HL-60/S4 (cell line): ENCODE results near the gene MRPL38.

Source experiments
- in situ Hi-C: fragments of 300-500 bp; cut with MboI; formaldehyde crosslinking; loops from 2 replicates; pipeline ENCODE4 v1.14.3; 2022; ENCODE audit warnings: low sequenced_read_pairs

The MRPL38 gene

DNA sequence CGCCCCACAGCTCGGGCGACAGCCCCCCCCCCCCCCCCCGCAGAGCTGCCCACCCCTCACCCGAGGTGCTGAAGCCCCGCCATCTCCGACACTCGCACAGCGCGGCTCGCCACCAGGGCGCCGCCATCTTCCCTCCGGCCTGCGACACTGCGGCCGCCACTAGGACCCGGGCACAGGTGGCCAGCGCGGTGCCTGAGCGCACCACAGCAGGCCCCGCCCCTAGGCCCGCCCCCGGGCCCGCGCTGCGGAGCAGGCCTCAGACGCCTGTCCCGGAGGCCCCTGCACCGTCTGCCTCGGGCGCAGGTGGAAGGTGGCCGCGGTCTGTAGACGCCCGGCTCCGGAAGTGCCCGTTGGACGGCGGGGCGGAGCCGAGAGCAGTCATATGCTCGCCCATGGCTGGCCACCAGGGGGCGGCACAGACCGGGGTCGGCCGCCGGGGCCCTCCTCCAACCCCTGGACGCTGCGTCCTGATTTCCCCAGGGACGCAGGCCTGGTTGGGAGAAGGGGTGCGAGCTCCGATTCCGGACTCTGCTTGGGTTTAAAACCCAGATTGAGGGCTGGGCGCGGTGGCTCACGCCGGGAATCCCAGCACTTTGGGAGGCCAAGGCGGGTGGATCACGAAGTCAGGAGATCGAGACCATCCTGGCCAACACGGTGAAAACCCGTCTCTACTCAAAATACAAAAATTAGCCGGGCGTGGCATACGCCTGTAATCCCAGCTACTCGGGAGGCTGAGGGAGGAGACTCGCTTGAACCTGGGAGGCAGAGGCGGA lies at the start of gene MRPL38:
MRPL38 (minus strand) TSS at position 136 of the 773 bp plus-strand sequence; CDS start at position 127, 9 bp downstream.
- in situ Hi-C loops: loop anchor here (5.0 to 25.0 kb wide), 2 partner anchors 102 to 382 kb away; no protein-coding TSS in a partner anchor

- in situ Hi-C loops: no loop called here
Observed at GRCh38 chr17:75950855-75951554, 46.3 kb upstream of the MRPL38 start.

- in situ Hi-C loops: no loop called here
Observed at GRCh38 chr17:75950421-75950820, 45.7 kb upstream of the MRPL38 start.

- in situ Hi-C loops: no loop called here
Observed at GRCh38 chr17:75945211-75945610, 40.5 kb upstream of the MRPL38 start.

GRCh38 chr17:75943491-75943890 lies 38.8 kb upstream of the MRPL38 start:
- in situ Hi-C loops: no loop called here

GRCh38 chr17:75942473-75942872 lies 37.8 kb upstream of the MRPL38 start:
- in situ Hi-C loops: no loop called here

GRCh38 chr17:75941442-75941819 lies 36.7 kb upstream of the MRPL38 start:
- in situ Hi-C loops: no loop called here

- in situ Hi-C loops: no loop called here
Observed at GRCh38 chr17:75940727-75941441, 36.2 kb upstream of the MRPL38 start, which contains the start of gene FBF1. Gene FBF1 (minus strand): TSS chr17:75941042. CDS start chr17:75938149, 2,893 bp downstream.

- in situ Hi-C loops: no loop called here
Observed at GRCh38 chr17:75937652-75938051, 33.0 kb upstream of the MRPL38 start.

GRCh38 chr17:75933808-75934207 lies 29.1 kb upstream of the MRPL38 start:
- in situ Hi-C loops: no loop called here

GRCh38 chr17:75932852-75933251 lies 28.2 kb upstream of the MRPL38 start:
- in situ Hi-C loops: no loop called here

DNA sequence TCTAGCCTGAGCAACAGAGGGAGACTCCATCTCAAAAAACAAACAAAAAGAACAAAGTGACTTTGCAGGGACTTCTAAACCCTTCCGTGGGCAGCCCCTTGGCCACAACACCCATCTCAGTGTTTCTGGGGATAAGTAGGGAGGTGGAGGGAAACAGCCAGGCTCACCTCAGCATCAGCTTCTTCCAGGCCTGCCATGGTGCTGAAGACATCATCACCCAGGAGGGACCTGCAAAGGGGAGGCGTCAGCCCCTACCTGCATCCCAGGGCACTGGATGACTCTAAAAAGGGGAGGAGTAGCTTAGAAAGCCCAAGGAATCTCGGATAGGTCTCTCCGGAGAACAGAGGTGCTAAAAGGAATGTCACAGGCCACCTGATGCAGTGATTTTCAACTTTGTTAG lies 26.4 kb upstream of the MRPL38 start:
- in situ Hi-C loops: no loop called here

DNA sequence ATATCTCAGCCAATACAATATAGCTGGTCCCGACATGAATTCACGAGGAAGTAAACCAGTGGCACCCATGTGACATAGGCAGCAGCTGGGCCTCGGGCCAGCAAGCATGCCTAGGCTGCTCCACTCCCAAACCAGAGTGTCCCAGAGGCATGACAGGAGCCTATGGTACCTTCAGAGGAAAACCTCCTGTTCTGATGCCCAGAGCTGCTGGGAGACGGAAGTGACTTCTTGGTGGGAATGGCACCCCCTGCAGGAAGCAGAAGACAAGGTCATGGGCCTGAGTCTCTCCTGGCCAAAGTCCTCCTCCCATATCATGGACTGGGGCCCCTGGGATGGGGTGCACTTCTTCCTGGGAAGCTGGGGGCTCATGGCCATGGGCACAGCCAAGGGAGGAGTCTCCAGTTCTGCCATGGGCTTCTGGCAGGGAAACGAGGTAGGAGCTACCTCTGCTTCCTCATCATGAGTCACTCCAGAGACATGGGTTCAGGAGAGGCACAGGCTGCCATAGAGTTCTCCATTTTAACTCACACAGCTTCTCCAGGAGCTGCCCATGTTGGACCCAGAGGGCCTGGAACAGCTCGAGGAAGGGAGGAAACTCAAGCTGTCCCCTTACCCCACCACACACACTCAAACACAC lies 22.7 kb upstream of the MRPL38 start:
- in situ Hi-C loops: no loop called here

- in situ Hi-C loops: no loop called here
Observed at GRCh38 chr17:75926456-75926855, 21.8 kb upstream of the MRPL38 start.

- in situ Hi-C loops: no loop called here
Observed at GRCh38 chr17:75925912-75926311, 21.2 kb upstream of the MRPL38 start.

DNA sequence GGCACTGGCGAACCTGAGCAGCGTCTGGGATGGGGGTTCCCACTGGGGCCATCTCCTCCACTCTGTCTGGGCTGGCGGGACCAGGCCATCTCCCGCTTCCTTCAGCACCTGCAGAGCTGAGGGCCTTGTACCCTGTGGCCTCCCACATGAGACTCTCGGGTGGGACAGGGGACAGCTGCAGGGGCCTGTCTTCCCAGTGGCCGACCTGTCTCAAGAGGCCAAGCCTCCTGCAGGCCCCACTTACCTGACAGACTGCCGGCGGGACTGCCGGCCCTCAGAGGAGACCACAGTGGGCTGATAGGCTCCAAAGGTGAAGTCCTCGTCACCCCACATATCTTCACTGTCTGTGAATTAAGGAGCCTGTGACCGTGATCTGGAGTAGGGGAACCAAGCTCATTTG lies 20.4 kb upstream of the MRPL38 start:
- in situ Hi-C loops: no loop called here

- in situ Hi-C loops: loop anchor here (25.0 kb wide), 1 partner anchor 364 kb away; no protein-coding TSS in a partner anchor
Observed at GRCh38 chr17:75922963-75923874, 18.5 kb upstream of the MRPL38 start.

- in situ Hi-C loops: loop anchor here (25.0 kb wide), 1 partner anchor 365 kb away; no protein-coding TSS in a partner anchor
Observed at GRCh38 chr17:75922173-75922961, 17.7 kb upstream of the MRPL38 start.

DNA sequence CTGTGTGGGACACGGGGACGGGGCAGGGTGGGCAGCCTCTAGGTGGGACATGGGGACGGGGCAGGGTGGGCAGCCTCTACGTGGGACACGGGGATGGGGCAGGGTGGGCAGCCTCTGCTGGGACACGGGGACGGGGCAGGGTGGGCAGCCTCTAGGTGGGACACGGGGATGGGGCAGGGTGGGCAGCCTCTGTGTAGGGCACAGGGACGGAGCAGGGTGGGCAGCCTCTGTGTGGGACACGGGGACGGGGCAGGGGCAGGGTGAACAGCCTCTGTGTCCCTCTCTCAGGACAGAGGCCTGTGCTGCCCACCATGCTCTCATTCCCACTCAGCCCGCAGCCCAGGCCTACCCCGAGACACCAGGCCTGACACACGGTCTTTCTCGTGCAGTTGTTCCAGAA lies 16.9 kb upstream of the MRPL38 start:
- in situ Hi-C loops: loop anchor here (25.0 kb wide), 1 partner anchor 366 kb away; no protein-coding TSS in a partner anchor
